Skeletal muscle satellite cell (primary cell): ENCODE measurements around the gene EIF2B1.
"Not testable (repeated sequence)": the region's sequence is repeated elsewhere in the genome, so short reads cannot be mapped to it uniquely, and the experiment has no call there.

ENCODE experiments used
- H3K27me3 ChIP-seq: 2 replicates; pipeline ENCODE4 v1.7.0; 2013; ENCODE audit warnings: low read length; ENCODE audit not compliant: control insufficient read depth, insufficient read depth
- H3K36me3 ChIP-seq: 2 replicates; pipeline ENCODE4 v1.7.0; 2013; ENCODE audit warnings: mild to moderate bottlenecking, control low read depth, low read length; ENCODE audit not compliant: insufficient read depth
- H3K4me1 ChIP-seq: 2 replicates; pipeline ENCODE4 v1.7.0; 2013; ENCODE audit warnings: low read length; ENCODE audit not compliant: control insufficient read depth, insufficient read depth
- H3K4me2 ChIP-seq: 2 replicates; pipeline ENCODE4 v1.7.0; 2013; ENCODE audit warnings: mild to moderate bottlenecking, low read length
- H3K4me3 ChIP-seq: 2 replicates; pipeline ENCODE4 v1.7.0; 2013; ENCODE audit warnings: low read length
- H3K9ac ChIP-seq: 2 replicates; pipeline ENCODE4 v1.7.0; 2013; ENCODE audit warnings: mild to moderate bottlenecking, low read depth, low read length, moderate library complexity
- H3K9me3 ChIP-seq: replicated peaks from 2 replicates; pipeline ENCODE4 v1.7.0; 2013; ENCODE audit warnings: mild to moderate bottlenecking, control low read depth, low read length

The EIF2B1 gene

GRCh38 chr12:123614531-123614930 is 19.0 kb downstream of the EIF2B1 start:
- peaks cover 77% of the 10 kb centered on the region for H3K36me3 ChIP-seq
- H3K4me2 ChIP-seq: no peak overlapping the region
- H3K27me3 ChIP-seq: no peaks in the 10 kb centered on the region
- H3K4me1 ChIP-seq: peaks cover 8% of the 10 kb centered on the region
- H3K9me3 ChIP-seq: no peaks in the 10 kb centered on the region
- H3K4me3 ChIP-seq: no peak overlapping the region
- H3K9ac ChIP-seq: no peak overlapping the region

DNA sequence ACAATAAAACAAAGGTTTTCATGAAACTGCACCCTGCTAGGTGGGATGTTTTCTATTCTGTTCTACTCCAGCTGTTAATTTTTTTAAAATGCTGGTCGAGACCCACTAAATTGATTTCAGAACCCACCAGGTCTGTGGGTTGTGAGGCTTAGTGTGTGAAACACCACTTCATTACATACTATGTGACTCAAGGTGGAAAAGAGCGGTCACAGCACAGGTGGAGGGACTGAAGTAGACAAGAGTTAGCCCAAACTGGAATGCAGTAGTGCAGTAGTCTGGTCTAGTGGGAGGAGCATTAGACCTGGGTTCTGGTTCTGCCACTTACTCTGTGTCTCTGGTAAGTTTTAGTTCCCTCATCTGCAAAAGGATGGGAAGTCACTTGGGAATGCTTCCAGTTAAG is 19.4 kb downstream of the EIF2B1 start:
- H3K4me1 ChIP-seq: peaks cover 8% of the 10 kb centered on the region
- H3K4me2 ChIP-seq: no peak overlapping the region
- no peak overlapping the region for H3K9ac ChIP-seq
- H3K4me3 ChIP-seq: no peak overlapping the region
- no peaks in the 10 kb centered on the region for H3K9me3 ChIP-seq
- H3K36me3 ChIP-seq: peaks cover 74% of the 10 kb centered on the region
- no peaks in the 10 kb centered on the region for H3K27me3 ChIP-seq

GRCh38 chr12:123608182-123608581 is 25.3 kb downstream of the EIF2B1 start:
- no peak overlapping the region for H3K4me3 ChIP-seq
- no peak overlapping the region for H3K4me2 ChIP-seq
- peaks cover 63% of the 10 kb centered on the region for H3K36me3 ChIP-seq
- H3K4me1 ChIP-seq: no peaks in the 10 kb centered on the region
- H3K27me3 ChIP-seq: no peaks in the 10 kb centered on the region
- no peak overlapping the region for H3K9ac ChIP-seq
- no peaks in the 10 kb centered on the region for H3K9me3 ChIP-seq

DNA sequence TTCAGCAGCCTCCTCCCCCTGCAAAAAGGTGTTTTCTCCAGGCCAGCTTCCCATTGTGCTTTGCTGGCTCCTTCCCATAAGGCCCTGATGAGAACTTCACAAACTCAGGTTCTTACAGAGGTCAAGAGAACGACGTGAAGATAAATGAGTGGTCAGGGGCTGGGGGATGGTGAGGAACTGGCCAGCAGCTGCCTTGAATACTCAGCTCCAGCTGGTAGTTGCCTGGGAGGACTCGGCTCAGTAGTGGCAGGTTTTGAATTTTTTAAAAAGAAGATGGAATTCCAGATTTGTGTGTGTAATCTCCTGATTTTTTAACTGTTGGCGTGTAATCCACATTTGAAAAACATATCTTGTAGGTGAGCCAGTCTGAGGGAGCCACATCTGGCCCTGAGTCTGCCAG is 25.7 kb downstream of the EIF2B1 start:
- Histone ChIP-seq H3K9me3 (no peaks in the 10 kb centered on the region), H3K27me3 (no peaks in the 10 kb centered on the region), H3K9ac (no peak overlapping the region), H3K4me3 (no peak overlapping the region), H3K36me3 (peaks cover 59% of the 10 kb centered on the region), H3K4me1 (peaks cover 4% of the 10 kb centered on the region), H3K4me2 (no peak overlapping the region)

DNA sequence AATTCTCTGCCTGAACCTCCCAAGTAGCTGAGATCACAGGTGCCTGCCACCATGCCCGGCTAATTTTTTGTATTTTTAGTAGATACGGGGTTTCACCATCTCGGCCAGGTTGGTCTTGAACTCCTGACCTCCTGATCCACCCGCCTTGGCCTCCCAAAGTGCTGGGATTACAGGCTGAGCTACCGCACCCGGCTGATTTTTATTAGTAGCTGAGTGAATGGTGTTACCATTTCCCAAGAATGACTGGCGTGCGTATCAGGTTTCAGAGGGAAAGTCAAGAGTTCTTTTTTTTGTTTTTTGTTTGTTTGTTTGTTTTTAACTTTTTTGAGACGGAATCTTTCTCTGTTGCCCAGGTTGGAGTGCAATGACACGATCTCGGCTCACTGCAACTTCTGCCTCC is 30.0 kb downstream of the EIF2B1 start:
- H3K4me2 ChIP-seq, H3K4me3 ChIP-seq, H3K4me1 ChIP-seq, H3K27me3 ChIP-seq, H3K9me3 ChIP-seq, H3K9ac ChIP-seq: not testable (repeated sequence)
- H3K36me3 ChIP-seq: peaks cover 30% of the 10 kb centered on the region

DNA sequence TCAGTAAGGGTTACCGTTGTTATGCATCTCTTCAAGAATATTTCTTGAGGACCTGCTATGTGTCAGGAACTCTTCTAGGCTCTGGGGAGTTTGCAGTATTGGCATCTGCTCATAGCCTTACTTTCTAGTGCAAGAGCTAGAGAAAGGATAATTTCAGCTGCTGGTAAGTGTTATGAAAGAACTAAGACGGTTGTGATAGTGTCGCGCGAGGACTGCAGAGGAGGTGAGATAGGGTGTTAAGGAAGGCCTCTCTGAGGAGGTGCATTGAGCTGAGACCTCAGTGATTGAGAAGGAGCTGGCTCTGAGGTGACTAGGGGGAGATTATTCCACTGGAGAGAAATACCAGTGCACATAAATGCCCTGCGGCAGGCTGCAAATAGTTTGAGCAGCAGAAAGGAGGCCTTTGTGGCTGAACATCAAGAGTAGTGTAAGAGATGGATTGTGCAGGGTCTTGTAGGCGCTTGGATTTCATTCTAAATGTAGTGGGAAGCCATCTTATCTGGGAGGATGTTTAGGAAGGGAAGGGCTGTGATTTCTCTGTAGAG is 30.8 kb downstream of the EIF2B1 start:
- peak overlapping the region; percentile 93 for H3K4me2 ChIP-seq
- H3K36me3 ChIP-seq: peaks cover 30% of the 10 kb centered on the region
- no peaks in the 10 kb centered on the region for H3K9me3 ChIP-seq
- H3K4me1 ChIP-seq: peaks cover 4% of the 10 kb centered on the region
- H3K27me3 ChIP-seq: no peaks in the 10 kb centered on the region
- H3K4me3 ChIP-seq: peak overlapping the region; percentile 100
- H3K9ac ChIP-seq: peak overlapping the region; percentile 96

DNA sequence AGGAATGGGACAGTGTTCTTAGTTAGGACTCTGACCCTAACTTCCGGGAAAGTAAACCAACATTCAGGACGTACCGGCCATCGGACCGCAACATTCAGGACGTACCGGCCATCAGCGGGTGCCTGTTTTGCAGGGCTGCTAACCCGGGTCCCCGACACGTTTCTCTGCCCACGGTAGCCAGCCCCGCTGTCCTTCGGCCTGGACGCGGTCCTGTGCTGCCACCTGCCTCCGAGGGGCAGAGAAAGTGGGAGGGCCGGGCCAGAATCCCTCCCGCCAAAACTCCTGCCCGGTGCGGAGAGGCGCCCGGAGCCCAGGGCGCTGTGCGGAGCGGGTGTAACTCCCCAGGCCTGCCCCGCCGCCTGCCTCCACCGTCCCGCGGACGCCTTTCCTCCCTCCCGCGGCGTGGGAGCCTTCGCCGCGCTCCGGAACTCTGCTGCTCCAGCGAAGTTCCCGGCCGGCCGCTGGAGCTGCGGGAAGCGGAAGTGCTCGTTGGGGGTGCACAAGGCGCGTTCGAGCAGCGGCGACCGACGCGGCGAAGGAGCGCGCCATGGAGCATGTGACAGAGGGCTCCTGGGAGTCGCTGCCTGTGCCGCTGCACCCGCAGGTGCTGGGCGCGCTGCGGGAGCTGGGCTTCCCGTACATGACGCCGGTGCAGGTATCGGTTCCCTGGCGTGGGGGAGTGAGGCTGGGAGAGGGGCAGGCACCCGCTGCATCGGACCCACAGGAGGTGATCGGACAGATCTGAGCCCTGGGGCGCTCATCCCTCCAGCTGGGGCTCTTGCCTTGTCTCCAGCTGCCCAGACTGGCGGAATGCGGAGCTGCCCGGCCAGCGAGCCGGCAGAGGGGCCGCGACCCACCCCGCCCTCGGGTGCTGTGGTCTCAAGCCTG is 31.6 kb downstream of the EIF2B1 start, which contains the start of gene DDX55:
Gene DDX55, plus strand, starts transcription at position 498 of the 888 bp plus-strand sequence. Its CDS starts 50 bp downstream, at position 548.
- H3K36me3 ChIP-seq: peaks cover 30% of the 10 kb centered on the region
- H3K9ac ChIP-seq: peak within 1 kb of the TSS; percentile 96
- no peaks in the 10 kb centered on the region for H3K27me3 ChIP-seq
- peaks cover 4% of the 10 kb centered on the region for H3K4me1 ChIP-seq
- H3K9me3 ChIP-seq: no peaks in the 10 kb centered on the region
- peak within 1 kb of the TSS; percentile 93 for H3K4me2 ChIP-seq
- H3K4me3 ChIP-seq: peak within 1 kb of the TSS; percentile 100

DNA sequence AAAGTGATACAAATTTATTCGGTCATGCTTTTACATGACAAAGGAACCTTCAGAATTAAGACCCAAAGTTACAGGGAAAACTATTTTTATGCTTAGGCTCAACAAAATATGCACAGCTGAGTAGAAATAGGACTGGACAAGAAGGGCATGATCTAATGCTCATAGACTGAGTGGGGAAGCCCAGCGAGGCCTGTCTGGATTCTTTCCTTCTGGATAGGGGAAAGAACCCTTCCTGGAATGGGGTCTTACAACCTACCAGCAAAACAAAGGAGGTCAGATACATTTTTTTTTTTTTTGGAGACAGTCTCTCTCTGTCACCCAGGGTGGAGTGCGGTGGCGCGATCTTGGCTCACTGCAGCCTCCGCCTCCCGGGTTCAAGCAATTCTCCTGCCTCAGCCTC is 33.8 kb downstream of the EIF2B1 start:
- H3K4me3 ChIP-seq: no peak overlapping the region
- H3K36me3 ChIP-seq: peaks cover 35% of the 10 kb centered on the region
- H3K4me2 ChIP-seq: no peak overlapping the region
- H3K9me3 ChIP-seq: no peaks in the 10 kb centered on the region
- peaks cover 4% of the 10 kb centered on the region for H3K4me1 ChIP-seq
- no peak overlapping the region for H3K9ac ChIP-seq
- no peaks in the 10 kb centered on the region for H3K27me3 ChIP-seq

GRCh38 chr12:123599310-123599709 is 34.2 kb downstream of the EIF2B1 start:
- Histone ChIP-seq H3K9me3 (no peaks in the 10 kb centered on the region), H3K4me3 (no peak overlapping the region), H3K36me3 (peaks cover 35% of the 10 kb centered on the region), H3K27me3 (no peaks in the 10 kb centered on the region), H3K9ac (no peak overlapping the region), H3K4me1 (peaks cover 4% of the 10 kb centered on the region), H3K4me2 (no peak overlapping the region)

- Histone ChIP-seq H3K27me3 (no peaks in the 10 kb centered on the region), H3K9ac (no peak overlapping the region), H3K4me3 (no peak overlapping the region), H3K36me3 (peaks cover 37% of the 10 kb centered on the region), H3K4me1 (peaks cover 4% of the 10 kb centered on the region), H3K4me2 (no peak overlapping the region), H3K9me3 (no peaks in the 10 kb centered on the region)
Measured at GRCh38 chr12:123598522-123598921, 35.0 kb downstream of the EIF2B1 start.

GRCh38 chr12:123597100-123597499 is 36.4 kb downstream of the EIF2B1 start:
- H3K4me2 ChIP-seq: no peak overlapping the region
- no peak overlapping the region for H3K4me3 ChIP-seq
- H3K36me3 ChIP-seq: peaks cover 47% of the 10 kb centered on the region
- H3K27me3 ChIP-seq: no peaks in the 10 kb centered on the region
- no peaks in the 10 kb centered on the region for H3K9me3 ChIP-seq
- no peaks in the 10 kb centered on the region for H3K4me1 ChIP-seq
- H3K9ac ChIP-seq: no peak overlapping the region

DNA sequence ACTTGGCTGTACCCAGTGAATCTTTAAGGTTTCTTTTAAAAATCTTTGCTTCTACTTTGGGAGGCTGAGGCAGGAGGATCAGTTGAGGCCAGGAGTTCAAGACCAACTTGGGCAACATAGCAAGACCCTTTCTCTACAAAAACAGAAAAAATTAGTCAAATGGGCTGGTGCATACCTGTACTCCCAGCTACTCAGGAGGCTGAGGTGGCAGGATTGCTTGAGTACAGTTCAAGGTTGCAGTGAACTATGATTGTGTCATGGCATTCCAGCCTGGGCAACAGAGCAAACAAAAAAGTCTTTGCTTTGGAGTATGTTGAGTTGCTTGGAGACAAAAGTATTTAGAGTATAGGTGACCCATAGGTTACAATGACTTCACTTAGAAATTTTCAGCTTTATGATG is 37.8 kb downstream of the EIF2B1 start:
- Histone ChIP-seq H3K9ac (no peak overlapping the region), H3K4me3 (no peak overlapping the region), H3K36me3 (peaks cover 60% of the 10 kb centered on the region), H3K27me3 (no peaks in the 10 kb centered on the region), H3K4me1 (no peaks in the 10 kb centered on the region), H3K9me3 (no peaks in the 10 kb centered on the region), H3K4me2 (no peak overlapping the region)
